ENCODE measurements around the gene INCA1. TPM values are rescaled to one million over a fixed set of nuclear protein-coding genes. Genes with fewer than 3 reads are reported as not detected.

Gene INCA1
- total and polyA plus RNA-seq, 2 of the 13 experiments (the other 11 are each of a cell fraction or from before 2014, with no cell fraction given) = 0.93 to 2.6 TPM

GRCh38 chr17:4945176-4945943, 52.0 kb downstream of the INCA1 start (continued):
- TF ChIP-seq RERE (CRISPR knock-in tag; IDR thresholded peaks at IDR 0.05; ENCODE audit: low read depth) = no peak
- TF ChIP-seq ELF3 (CRISPR knock-in tag; IDR thresholded peaks at IDR 0.05) = no peak
- TF ChIP-seq, protein P1, sequence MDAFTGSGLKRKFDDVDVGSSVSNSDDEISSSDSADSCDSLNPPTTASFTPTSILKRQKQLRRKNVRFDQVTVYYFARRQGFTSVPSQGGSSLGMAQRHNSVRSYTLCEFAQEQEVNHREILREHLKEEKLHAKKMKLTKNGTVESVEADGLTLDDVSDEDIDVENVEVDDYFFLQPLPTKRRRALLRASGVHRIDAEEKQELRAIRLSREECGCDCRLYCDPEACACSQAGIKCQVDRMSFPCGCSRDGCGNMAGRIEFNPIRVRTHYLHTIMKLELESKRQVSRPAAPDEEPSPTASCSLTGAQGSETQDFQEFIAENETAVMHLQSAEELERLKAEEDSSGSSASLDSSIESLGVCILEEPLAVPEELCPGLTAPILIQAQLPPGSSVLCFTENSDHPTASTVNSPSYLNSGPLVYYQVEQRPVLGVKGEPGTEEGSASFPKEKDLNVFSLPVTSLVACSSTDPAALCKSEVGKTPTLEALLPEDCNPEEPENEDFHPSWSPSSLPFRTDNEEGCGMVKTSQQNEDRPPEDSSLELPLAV (CRISPR knock-in tag; conservative IDR thresholded peaks at IDR 0.05; ENCODE audit: low read depth) = no peak
- no peak for TF ChIP-seq ZNF703 (CRISPR knock-in tag; IDR thresholded peaks at IDR 0.05; ENCODE audit: borderline replicate concordance)
- TF ChIP-seq FOXK2 (IDR thresholded peaks at IDR 0.05) = no peak
- TF ChIP-seq PHF21A (CRISPR knock-in tag; IDR thresholded peaks at IDR 0.05) = no peak
- no peak for TF ChIP-seq ZNF160 (CRISPR knock-in tag; IDR thresholded peaks at IDR 0.05)
- no peak for TF ChIP-seq ZNF709 (CRISPR knock-in tag; IDR thresholded peaks at IDR 0.05)
- no peak for TF ChIP-seq FOXO1 (CRISPR knock-in tag; IDR thresholded peaks at IDR 0.05)
- no peak for TF ChIP-seq ZNF136 (CRISPR knock-in tag; IDR thresholded peaks at IDR 0.05; ENCODE audit: low read depth)
- no peak for TF ChIP-seq IRF1 (CRISPR knock-in tag; IDR thresholded peaks at IDR 0.05; ENCODE audit: low read depth)
- no peak for TF ChIP-seq ZNF547 (CRISPR knock-in tag; IDR thresholded peaks at IDR 0.05)
- TF ChIP-seq SP4 (CRISPR knock-in tag; IDR thresholded peaks at IDR 0.05) = no peak
- TF ChIP-seq BATF2 (CRISPR knock-in tag; IDR thresholded peaks at IDR 0.05) = no peak
- TF ChIP-seq RBFOX2 (IDR thresholded peaks at IDR 0.05; ENCODE audit: low read depth, low read length) = no peak; the same call in none of the 2 replicates
- no peak for TF ChIP-seq RXRA (CRISPR knock-in tag; IDR thresholded peaks at IDR 0.05)
- TF ChIP-seq ZNF740 (CRISPR knock-in tag; IDR thresholded peaks at IDR 0.05) = no peak

All from HepG2 (cell line).